HG02678 (cell line): ENCODE results near the gene MAEA.

Experiments
- ATAC-seq: cut with Tn5 transposase; IDR thresholded peaks from one replicate; pipeline ENCODE4 v1.9.1; 2021; ENCODE audit warnings: mild to moderate bottlenecking, moderate library complexity; ENCODE audit not compliant: unreplicated experiment

Gene MAEA

GRCh38 chr4:1298461-1298860 lies 8.8 kb downstream of the MAEA start:
- no peak for ATAC-seq

DNA sequence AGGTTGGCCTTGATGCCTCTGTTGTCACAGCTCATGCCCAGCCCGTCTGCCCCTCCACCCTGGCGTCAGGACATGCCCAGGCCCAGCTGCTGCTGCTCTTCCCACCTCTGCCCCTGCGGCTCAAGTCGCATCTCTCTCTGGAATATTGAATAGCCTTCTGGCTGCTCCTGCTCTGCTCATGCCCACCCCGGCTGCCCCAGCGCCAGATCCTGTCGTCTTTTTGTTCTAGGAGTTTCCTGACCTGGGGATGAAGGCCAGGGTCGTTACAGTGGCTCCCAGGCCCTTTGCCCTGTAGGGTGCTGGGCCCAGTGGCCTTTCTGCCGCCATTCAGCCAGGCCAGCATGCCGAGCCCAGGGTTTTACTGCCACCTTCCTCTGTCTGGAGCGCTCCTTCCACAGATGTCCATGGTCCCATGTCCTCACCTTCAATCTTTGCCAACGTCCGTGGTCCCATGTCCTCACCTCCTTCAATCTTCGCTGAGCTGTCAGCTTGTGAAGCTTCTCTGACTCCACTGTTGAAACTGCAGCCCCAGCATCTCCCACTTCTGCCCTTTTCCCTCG lies 9.7 kb downstream of the MAEA start:
- no peak for ATAC-seq

- no peak for ATAC-seq
Measured at GRCh38 chr4:1300466-1301455, 11.1 kb downstream of the MAEA start.

- ATAC-seq = no peak
Measured at GRCh38 chr4:1302159-1302558, 12.5 kb downstream of the MAEA start.

DNA sequence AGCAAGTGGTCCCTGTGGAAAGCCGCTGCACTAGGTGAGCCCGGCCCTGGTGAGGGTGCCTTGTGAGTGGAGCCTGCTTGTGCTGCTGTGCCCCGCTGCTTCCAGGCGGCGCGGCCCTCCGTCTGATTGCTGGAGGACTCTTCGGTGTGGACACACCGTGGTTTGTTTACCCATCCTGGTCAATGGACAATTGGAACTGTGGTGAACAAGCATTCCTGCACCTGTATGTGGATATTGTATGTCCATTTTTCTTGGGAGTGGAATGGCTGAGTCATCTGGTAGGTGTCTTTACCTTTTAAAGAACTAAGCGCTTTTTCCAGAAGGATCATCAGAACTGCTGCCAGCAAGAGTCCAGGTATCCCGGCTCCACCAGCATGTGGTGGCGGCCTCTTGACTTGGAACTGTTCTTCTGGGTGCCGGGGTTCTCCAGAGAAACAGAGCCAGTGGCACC lies 15.6 kb downstream of the MAEA start:
- ATAC-seq = no peak

- no peak for ATAC-seq
Measured at GRCh38 chr4:1305781-1306455, 16.2 kb downstream of the MAEA start.

DNA sequence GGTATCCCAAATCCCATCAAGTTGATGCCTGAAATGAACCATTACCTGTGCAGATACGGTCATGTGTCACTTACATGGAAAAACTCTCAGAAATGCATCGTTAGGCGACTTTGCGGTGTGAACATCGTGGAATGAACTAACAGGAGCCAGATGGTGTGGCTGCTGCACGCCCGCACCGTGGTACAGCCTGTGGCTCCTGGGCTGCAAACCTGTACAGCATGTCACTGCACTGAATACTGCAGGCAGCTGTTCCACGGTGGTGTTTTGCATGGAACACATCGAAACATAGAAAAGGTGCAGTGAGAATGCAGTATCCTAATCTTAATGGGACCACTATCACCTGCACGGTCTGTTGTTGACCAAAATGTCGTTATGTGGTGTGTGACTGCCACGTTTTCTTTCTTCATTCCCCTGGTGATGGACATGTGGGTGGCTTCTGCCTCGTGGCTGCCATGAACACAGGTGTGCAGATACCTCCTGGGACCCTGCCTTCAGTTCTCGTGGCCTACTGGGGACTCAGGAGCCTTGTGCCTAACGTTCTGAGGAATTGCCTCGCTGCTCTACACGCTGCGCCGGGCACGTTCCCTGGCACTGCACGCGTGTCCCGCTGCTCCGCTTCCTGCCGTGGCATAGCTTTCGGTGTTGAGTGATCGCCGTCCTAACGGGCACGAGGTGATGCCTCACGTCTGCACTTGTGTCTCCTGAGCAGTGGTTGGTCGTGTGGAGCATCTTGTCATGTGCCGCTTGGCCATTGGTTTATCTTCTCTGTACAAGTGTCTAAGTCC lies 18.5 kb downstream of the MAEA start:
- ATAC-seq = no peak

DNA sequence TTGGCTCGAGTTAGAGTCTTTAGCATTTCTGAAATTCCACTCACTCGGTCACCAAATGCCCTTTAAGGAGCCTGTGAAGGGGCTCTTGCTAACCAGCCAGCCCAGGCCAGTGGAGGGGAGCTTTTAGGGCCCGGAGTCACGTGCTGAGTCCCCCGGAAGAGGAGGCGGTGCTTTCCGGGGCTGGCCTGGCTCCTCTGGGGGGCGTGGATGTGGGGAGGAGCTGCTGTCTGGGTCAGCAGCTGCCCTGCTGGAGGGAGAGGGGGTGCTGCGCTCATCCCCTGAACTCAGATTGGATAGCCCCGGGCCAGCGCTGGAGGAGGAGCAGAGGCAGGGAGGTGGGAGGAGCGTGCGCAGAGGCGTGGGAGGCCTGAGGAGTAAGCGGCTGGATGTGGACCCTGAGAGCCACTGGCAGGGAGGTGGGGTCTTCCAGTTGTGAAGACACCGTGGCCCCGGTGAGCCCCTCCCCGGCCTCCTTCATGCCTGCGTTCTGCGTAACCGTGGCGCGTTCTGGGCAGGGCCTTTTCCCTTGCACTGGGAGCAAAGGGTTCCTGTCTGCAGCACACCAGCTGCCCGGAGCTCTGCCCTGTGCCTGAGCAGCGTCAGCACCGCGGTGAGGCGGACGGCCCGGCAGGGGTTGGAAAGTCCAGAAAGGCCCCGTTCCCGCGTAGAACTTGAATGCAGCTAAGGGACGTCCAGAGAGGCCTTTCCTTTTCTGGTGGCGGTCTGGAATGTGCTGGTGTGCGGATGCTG lies 19.7 kb downstream of the MAEA start:
- ATAC-seq = peak; percentile 91

GRCh38 chr4:1310031-1310795 lies 20.5 kb downstream of the MAEA start:
- ATAC-seq = no peak

- ATAC-seq = no peak
Measured at GRCh38 chr4:1310796-1311631, 21.3 kb downstream of the MAEA start.

- no peak for ATAC-seq
Measured at GRCh38 chr4:1312821-1313640, 23.3 kb downstream of the MAEA start.

GRCh38 chr4:1315306-1315705 lies 25.6 kb downstream of the MAEA start:
- ATAC-seq = no peak

DNA sequence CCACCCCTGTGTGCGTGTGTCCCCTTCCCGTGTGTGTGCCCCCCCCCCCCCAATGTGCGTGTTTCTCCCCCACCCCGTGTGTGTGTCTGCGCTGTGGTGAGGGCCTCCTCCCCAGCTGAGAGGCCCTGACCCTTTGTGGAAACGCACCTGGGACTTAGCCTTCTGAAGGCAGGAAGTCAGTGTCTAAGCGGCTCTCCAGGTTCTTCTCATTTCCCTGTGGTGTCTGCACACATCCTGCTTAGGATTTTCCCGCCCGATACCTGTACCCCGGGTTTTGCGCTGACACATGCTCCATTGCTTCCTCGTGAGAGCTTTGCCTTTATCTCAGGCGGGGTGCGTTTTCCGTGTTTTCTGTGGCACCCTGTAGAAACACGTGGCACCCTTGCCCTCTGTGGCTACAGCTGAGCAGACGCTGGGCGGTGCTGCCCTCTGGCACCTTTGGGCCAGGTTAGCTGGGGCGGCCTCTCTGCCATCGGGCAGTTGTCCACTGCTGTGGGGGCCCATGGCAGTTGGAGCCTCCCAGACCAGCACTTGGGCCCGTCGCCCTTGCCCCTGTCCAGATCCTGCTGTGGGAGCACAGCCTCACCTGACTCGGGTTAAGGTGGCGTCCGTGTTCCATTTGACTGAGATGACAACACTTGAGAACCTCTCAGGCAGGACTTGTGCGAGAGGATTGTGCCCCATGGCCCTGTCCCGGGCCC lies 26.3 kb downstream of the MAEA start:
- ATAC-seq = no peak

GRCh38 chr4:1316537-1317168 lies 27.0 kb downstream of the MAEA start:
- ATAC-seq = no peak

- ATAC-seq = no peak
Measured at GRCh38 chr4:1317177-1318045, 27.7 kb downstream of the MAEA start.

- no peak for ATAC-seq
Measured at GRCh38 chr4:1318046-1318375, 28.3 kb downstream of the MAEA start.
